HepG2 (cell line): ENCODE measurements around the gene ZNF629. TPM values are rescaled to one million over a fixed set of nuclear protein-coding genes. Genes with fewer than 3 reads are reported as not detected.

Experiments used
- CREM ChIP-seq, 2 experiments: sonication (generic) in 1 of 2; formaldehyde crosslinking in 1 of 2; IDR thresholded peaks; 2 replicates each; pipeline versions ENCODE4 v1.4.0 to v1.6.1; 2016 to 2020; ENCODE audit warnings: antibody characterized with exemption in 1 of 2, mild to moderate bottlenecking in 1 of 2, missing genetic modification reagents in 1 of 2
- DR1 ChIP-seq: sonication (generic); formaldehyde crosslinking; IDR thresholded peaks from 2 replicates; pipeline ENCODE4 v1.8.0; 2021; ENCODE audit warnings: mild to moderate bottlenecking, missing genetic modification reagents, inconsistent platforms
- GPN1 ChIP-seq: sonication (generic); formaldehyde crosslinking; IDR thresholded peaks from 2 replicates; pipeline ENCODE4 v1.5.1; 2020; ENCODE audit warnings: missing genetic modification reagents, borderline replicate concordance
- HCFC1 ChIP-seq: fragments of 150-350 bp; IDR thresholded peaks from 2 replicates; pipeline ENCODE4 v1.6.1; 2014; ENCODE audit warnings: low read depth, low read length
- KDM4B ChIP-seq: sonication (generic); formaldehyde crosslinking; IDR thresholded peaks from 2 replicates; pipeline ENCODE4 v1.4.0; 2020; ENCODE audit warnings: missing genetic modification reagents
- RFXANK ChIP-seq: IDR thresholded peaks from 2 replicates; pipeline ENCODE4 v1.6.1; 2016
- TBX2 ChIP-seq: sonication (generic); formaldehyde crosslinking; IDR thresholded peaks from 2 replicates; pipeline ENCODE4 v1.5.0; 2020; ENCODE audit warnings: missing genetic modification reagents, mild to moderate bottlenecking, borderline replicate concordance
- THRA ChIP-seq: sonication (generic); formaldehyde crosslinking; IDR thresholded peaks from 2 replicates; pipeline ENCODE4 v1.4.0; 2020; ENCODE audit warnings: missing genetic modification reagents, borderline replicate concordance
- ZBTB7A ChIP-seq: sonication (generic); formaldehyde crosslinking; IDR thresholded peaks from 2 replicates; pipeline ENCODE4 v1.8.0; 2022; ENCODE audit warnings: mild to moderate bottlenecking, missing genetic modification reagents
- ZFYVE20 ChIP-seq: sonication (generic); formaldehyde crosslinking; IDR thresholded peaks from 2 replicates; pipeline ENCODE4 v1.8.0; 2023; ENCODE audit warnings: low read depth, mild to moderate bottlenecking, moderate library complexity, missing genetic modification reagents, borderline replicate concordance
- ZMYM3 ChIP-seq: sonication (generic); formaldehyde crosslinking; IDR thresholded peaks from 2 replicates; pipeline ENCODE4 v1.5.1; 2020; ENCODE audit warnings: mild to moderate bottlenecking, missing genetic modification reagents
- ZNF20 ChIP-seq: sonication (generic); formaldehyde crosslinking; IDR thresholded peaks from 2 replicates; pipeline ENCODE4 v1.4.0; 2020; ENCODE audit warnings: mild to moderate bottlenecking, moderate library complexity, missing genetic modification reagents
- ZNF225 ChIP-seq: sonication (generic); formaldehyde crosslinking; IDR thresholded peaks from 2 replicates; pipeline ENCODE4 v1.4.0; 2020; ENCODE audit warnings: mild to moderate bottlenecking, missing genetic modification reagents
- ZNF546 ChIP-seq: sonication (generic); formaldehyde crosslinking; conservative IDR thresholded peaks from 2 replicates; pipeline ENCODE4 v1.8.1; 2023; ENCODE audit warnings: mild to moderate bottlenecking, missing genetic modification reagents
- ZNF670 ChIP-seq: sonication (generic); formaldehyde crosslinking; IDR thresholded peaks from 2 replicates; pipeline ENCODE4 v1.8.0; 2022; ENCODE audit warnings: mild to moderate bottlenecking, missing genetic modification reagents, borderline replicate concordance
- ZSCAN5A ChIP-seq: sonication (generic); formaldehyde crosslinking; IDR thresholded peaks from 2 replicates; pipeline ENCODE4 v1.8.0; 2022; ENCODE audit warnings: mild to moderate bottlenecking, missing genetic modification reagents, borderline replicate concordance
- polyA plus RNA-seq, 8 experiments: library from polyadenylated mRNA; depleted of rRNA in 3 of 8; stranded (reverse) in 7 of 8; unstranded in 1 of 8; fragments of >200 nt; fragmentation: Illumina TruSeq in 4 of 8; extraction: Trizol in 4 of 8; gene quantifications; 2 replicates each; pipeline versions ENCODE4 v1.2.1 to v1.2.3, GENCODE V29; 2011 to 2016; ENCODE audit warnings: low read depth in 4 of 8, missing spikeins in 1 of 8, mixed read lengths in 1 of 8; ENCODE audit not compliant: insufficient read depth in 1 of 8
- total RNA-seq, 5 experiments: library from RNA; depleted of rRNA; stranded (reverse); fragments of >200 nt; fragmentation: Illumina TruSeq; extraction: Trizol; gene quantifications; 2 replicates each; pipeline ENCODE4 v1.2.3, GENCODE V29; 2016; ENCODE audit warnings: low read depth in 1 of 5
- TF ChIP-seq, protein P1 (sequence below): IDR thresholded peaks from 2 replicates; pipeline ENCODE4 v1.6.1; 2016; ENCODE audit warnings: low read depth, missing genetic modification reagents, missing compliant biosample characterization
- TF ChIP-seq, protein P2 (sequence below): sonication (generic); formaldehyde crosslinking; IDR thresholded peaks from 2 replicates; pipeline ENCODE4 v1.8.1; 2023; ENCODE audit warnings: mild to moderate bottlenecking, missing genetic modification reagents, borderline replicate concordance
- TF ChIP-seq, protein P3 (sequence below): sonication (generic); formaldehyde crosslinking; IDR thresholded peaks from 2 replicates; pipeline ENCODE4 v1.8.0; 2022; ENCODE audit warnings: mild to moderate bottlenecking, missing genetic modification reagents, moderate library complexity

Gene ZNF629
- total and polyA plus RNA-seq, 2 of the 13 experiments (the other 11 are each of a cell fraction or from before 2014, with no cell fraction given), result 6.1 to 16.5 TPM

DNA sequence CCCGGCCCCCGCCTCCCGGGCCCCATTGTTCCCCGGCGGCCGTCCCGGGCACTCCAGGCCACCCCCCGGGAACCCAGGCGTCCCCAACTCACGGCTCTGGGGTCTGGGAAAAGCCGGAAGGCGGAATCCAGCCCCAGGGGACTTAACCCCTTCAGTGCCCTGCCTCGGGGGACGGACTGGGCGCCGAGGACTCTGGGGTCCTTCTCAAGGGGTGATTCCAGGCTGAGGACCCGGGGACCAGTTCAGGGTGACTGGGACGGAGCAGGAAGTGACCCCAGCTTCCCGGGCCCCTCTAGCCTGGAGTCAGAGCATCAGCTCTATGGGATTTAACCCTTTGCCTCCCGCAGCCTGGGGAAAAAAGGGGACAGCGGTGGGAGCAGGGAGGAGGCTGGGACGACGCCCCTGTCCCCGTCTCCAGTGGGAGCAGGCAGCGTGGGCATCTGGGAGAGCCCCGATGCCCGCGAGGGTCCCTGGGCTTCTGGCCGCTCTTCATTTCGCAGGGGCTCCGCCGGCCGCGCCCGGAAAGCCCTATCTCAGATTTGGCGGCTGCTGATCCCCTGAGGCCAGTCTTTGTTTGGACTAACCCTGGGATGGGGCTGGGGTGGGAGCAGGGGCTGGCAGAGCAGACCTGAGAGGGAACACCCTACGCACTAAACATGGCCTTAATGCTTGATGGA is at the start of gene ZNF629 (continued):
- peak; percentile 96 for TF ChIP-seq ZMYM3
- peak; percentile 77 for TF ChIP-seq ZBTB7A (CRISPR knock-in tag)
- peak; percentile 40; the same call in 1 of the 2 replicates for TF ChIP-seq ZNF670 (CRISPR knock-in tag)
- peak; percentile 90; the same call in 1 of the 2 replicates for TF ChIP-seq KDM4B
- TF ChIP-seq DR1 (CRISPR knock-in tag), result 0 out of 2 replicates have a peak, but pooled peaks have one; percentile 38
- 0 out of 2 replicates have a peak, but pooled peaks have one; percentile 64 for TF ChIP-seq ZNF20 (CRISPR knock-in tag)
- TF ChIP-seq HCFC1, result peak; percentile 69; the same call in 1 of the 2 replicates
- TF ChIP-seq, protein P1, sequence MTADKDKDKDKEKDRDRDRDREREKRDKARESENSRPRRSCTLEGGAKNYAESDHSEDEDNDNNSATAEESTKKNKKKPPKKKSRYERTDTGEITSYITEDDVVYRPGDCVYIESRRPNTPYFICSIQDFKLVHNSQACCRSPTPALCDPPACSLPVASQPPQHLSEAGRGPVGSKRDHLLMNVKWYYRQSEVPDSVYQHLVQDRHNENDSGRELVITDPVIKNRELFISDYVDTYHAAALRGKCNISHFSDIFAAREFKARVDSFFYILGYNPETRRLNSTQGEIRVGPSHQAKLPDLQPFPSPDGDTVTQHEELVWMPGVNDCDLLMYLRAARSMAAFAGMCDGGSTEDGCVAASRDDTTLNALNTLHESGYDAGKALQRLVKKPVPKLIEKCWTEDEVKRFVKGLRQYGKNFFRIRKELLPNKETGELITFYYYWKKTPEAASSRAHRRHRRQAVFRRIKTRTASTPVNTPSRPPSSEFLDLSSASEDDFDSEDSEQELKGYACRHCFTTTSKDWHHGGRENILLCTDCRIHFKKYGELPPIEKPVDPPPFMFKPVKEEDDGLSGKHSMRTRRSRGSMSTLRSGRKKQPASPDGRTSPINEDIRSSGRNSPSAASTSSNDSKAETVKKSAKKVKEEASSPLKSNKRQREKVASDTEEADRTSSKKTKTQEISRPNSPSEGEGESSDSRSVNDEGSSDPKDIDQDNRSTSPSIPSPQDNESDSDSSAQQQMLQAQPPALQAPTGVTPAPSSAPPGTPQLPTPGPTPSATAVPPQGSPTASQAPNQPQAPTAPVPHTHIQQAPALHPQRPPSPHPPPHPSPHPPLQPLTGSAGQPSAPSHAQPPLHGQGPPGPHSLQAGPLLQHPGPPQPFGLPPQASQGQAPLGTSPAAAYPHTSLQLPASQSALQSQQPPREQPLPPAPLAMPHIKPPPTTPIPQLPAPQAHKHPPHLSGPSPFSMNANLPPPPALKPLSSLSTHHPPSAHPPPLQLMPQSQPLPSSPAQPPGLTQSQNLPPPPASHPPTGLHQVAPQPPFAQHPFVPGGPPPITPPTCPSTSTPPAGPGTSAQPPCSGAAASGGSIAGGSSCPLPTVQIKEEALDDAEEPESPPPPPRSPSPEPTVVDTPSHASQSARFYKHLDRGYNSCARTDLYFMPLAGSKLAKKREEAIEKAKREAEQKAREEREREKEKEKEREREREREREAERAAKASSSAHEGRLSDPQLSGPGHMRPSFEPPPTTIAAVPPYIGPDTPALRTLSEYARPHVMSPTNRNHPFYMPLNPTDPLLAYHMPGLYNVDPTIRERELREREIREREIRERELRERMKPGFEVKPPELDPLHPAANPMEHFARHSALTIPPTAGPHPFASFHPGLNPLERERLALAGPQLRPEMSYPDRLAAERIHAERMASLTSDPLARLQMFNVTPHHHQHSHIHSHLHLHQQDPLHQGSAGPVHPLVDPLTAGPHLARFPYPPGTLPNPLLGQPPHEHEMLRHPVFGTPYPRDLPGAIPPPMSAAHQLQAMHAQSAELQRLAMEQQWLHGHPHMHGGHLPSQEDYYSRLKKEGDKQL (CRISPR knock-in tag), result 0 out of 2 replicates have a peak, but pooled peaks have one; percentile 21
- TF ChIP-seq ZSCAN5A, result no peak
- TF ChIP-seq RFXANK (CRISPR knock-in tag), result peak; percentile 51; the same call in 1 of the 2 replicates
- TF ChIP-seq, protein P2, sequence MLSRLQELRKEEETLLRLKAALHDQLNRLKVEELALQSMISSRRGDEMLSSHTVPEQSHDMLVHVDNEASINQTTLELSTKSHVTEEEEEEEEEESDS (CRISPR knock-in tag), result peak; percentile 50; the same call in 1 of the 2 replicates
- TF ChIP-seq, protein P3, sequence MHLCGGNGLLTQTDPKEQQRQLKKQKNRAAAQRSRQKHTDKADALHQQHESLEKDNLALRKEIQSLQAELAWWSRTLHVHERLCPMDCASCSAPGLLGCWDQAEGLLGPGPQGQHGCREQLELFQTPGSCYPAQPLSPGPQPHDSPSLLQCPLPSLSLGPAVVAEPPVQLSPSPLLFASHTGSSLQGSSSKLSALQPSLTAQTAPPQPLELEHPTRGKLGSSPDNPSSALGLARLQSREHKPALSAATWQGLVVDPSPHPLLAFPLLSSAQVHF (CRISPR knock-in tag), result peak; percentile 83; the same call in 1 of the 2 replicates
- TF ChIP-seq TBX2 (CRISPR knock-in tag), result peak; percentile 70
- 0 out of 2 replicates have a peak, but pooled peaks have one; percentile 49 for TF ChIP-seq GPN1
- TF ChIP-seq CREM (IDR thresholded peaks at IDR 0.05), result peak; percentile 73; the same call in 1 of the 2 replicates
- TF ChIP-seq CREM (CRISPR knock-in tag; IDR thresholded peaks at IDR 0.05), result no peak
- peak; percentile 33; the same call in 1 of the 2 replicates for TF ChIP-seq ZNF225 (CRISPR knock-in tag)
- TF ChIP-seq ZNF546, result no peak
- TF ChIP-seq ZFYVE20 (CRISPR knock-in tag), result no peak
- TF ChIP-seq THRA (CRISPR knock-in tag), result peak; percentile 76; the same call in 1 of the 2 replicates
